Measurements from ENCODE around the gene ALG14.
"Not testable (repeated sequence)": the region's sequence is repeated elsewhere in the genome, so short reads cannot be mapped to it uniquely, and the experiment has no call there.

Gene ALG14

DNA sequence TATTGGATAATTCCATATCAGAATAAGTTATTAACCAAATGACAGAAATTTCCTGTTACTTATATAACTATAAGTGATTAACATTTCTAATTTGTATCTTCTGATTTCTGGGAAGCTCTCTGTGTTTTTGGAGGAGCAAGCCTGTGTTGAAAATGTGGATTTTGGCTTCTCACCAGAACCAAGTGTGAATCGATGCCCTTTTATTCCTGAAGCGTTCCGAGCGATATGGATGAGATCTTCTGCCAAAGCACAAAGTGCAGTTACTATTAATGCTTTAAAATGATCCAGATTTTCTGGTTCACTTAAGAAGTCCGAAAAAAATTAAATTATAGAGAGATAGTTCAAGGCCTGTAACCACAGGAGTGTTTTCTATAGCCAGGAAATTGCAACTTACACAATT, 22.8 kb downstream of the ALG14 start:
- H3K4me3 ChIP-seq (ENCODE audit: low read depth, low read length) = no peak overlapping the region
- ChIA-PET POLR2A (no interaction called here), CTCF (interaction anchor here (0.6 to 1.2 kb wide), 7 partner anchors 8 to 722 kb away, joined by 3 to 5 read pairs (median 3); no protein-coding TSS in a partner anchor)
- H3K36me3 ChIP-seq (ENCODE audit: control insufficient read depth in 2 of 2, insufficient read depth in 1 of 2, low read length in 2 of 2) = no peaks in the 10 kb centered on the region; a peak in 1 of 3 replicates
- H3K4me1 ChIP-seq (ENCODE audit: control insufficient read depth, insufficient read depth, low read length) = no peaks in the 10 kb centered on the region
- no peaks in the 10 kb centered on the region for H3K9me3 ChIP-seq (ENCODE audit: control insufficient read depth, insufficient read depth, low read depth, low read length)
- TF ChIP-seq HOXD13 (CRISPR knock-in tag; IDR thresholded peaks at IDR 0.05; ENCODE audit: borderline replicate concordance) = no peak
- TF ChIP-seq WT1 (tag by site-specific recombination; IDR thresholded peaks at IDR 0.05) = no peak
- no peak for TF ChIP-seq ZNF175 (tag by site-specific recombination; IDR thresholded peaks at IDR 0.05)
- TF ChIP-seq ZNF670 (tag by site-specific recombination; IDR thresholded peaks at IDR 0.05; ENCODE audit: low read depth) = no peak
- H3K27ac ChIP-seq (ENCODE audit: extremely low read depth, low read depth, low read length) = no peak overlapping the region

GRCh38 chr1:95048317-95048716, 24.4 kb downstream of the ALG14 start:
- CTCF ChIA-PET = interaction anchor here (0.7 to 2.1 kb wide), 5 partner anchors 8 to 242 kb away, joined by 3 to 11 read pairs (median 4); partner anchors contain the start of gene RWDD3
- Histone ChIP-seq H3K27ac (ENCODE audit: extremely low read depth, low read depth, low read length) (no peak overlapping the region), H3K36me3 (ENCODE audit: control insufficient read depth in 2 of 2, insufficient read depth in 1 of 2, low read length in 2 of 2) (no peaks in the 10 kb centered on the region; a peak in 1 of 3 replicates), H3K9me3 (ENCODE audit: control insufficient read depth, insufficient read depth, low read depth, low read length) (no peaks in the 10 kb centered on the region), H3K4me1 (ENCODE audit: control insufficient read depth, insufficient read depth, low read length) (no peaks in the 10 kb centered on the region), H3K4me3 (ENCODE audit: low read depth, low read length) (no peak overlapping the region)
- POLR2A ChIA-PET = no interaction called here
- TF ChIP-seq, protein P1, sequence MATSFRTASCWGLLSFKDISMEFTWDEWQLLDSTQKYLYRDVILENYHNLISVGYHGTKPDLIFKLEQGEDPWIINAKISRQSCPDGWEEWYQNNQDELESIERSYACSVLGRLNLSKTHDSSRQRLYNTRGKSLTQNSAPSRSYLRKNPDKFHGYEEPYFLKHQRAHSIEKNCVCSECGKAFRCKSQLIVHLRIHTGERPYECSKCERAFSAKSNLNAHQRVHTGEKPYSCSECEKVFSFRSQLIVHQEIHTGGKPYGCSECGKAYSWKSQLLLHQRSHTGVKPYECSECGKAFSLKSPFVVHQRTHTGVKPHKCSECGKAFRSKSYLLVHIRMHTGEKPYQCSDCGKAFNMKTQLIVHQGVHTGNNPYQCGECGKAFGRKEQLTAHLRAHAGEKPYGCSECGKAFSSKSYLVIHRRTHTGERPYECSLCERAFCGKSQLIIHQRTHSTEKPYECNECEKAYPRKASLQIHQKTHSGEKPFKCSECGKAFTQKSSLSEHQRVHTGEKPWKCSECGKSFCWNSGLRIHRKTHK (tag by site-specific recombination; IDR thresholded peaks at IDR 0.05) = no peak
- TF ChIP-seq KLF8 (tag by site-specific recombination; IDR thresholded peaks at IDR 0.05) (no peak), ZNF335 (tag by site-specific recombination; conservative IDR thresholded peaks at IDR 0.05) (no peak), ZNF677 (tag by site-specific recombination; IDR thresholded peaks at IDR 0.05) (no peak), GLIS2 (tag by site-specific recombination; IDR thresholded peaks at IDR 0.05) (no peak), YY2 (tag by site-specific recombination; IDR thresholded peaks at IDR 0.05) (no peak), ZNF114 (tag by site-specific recombination; IDR thresholded peaks at IDR 0.05) (no peak)
- TF ChIP-seq, protein P2, sequence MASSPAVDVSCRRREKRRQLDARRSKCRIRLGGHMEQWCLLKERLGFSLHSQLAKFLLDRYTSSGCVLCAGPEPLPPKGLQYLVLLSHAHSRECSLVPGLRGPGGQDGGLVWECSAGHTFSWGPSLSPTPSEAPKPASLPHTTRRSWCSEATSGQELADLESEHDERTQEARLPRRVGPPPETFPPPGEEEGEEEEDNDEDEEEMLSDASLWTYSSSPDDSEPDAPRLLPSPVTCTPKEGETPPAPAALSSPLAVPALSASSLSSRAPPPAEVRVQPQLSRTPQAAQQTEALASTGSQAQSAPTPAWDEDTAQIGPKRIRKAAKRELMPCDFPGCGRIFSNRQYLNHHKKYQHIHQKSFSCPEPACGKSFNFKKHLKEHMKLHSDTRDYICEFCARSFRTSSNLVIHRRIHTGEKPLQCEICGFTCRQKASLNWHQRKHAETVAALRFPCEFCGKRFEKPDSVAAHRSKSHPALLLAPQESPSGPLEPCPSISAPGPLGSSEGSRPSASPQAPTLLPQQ (tag by site-specific recombination; IDR thresholded peaks at IDR 0.05) = no peak

GRCh38 chr1:95047624-95048023, 25.1 kb downstream of the ALG14 start:
- H3K4me3 ChIP-seq (ENCODE audit: low read depth, low read length); POLR2A ChIA-PET; H3K36me3 ChIP-seq (ENCODE audit: control insufficient read depth in 2 of 2, insufficient read depth in 1 of 2, low read length in 2 of 2); H3K9me3 ChIP-seq (ENCODE audit: control insufficient read depth, insufficient read depth, low read depth, low read length); H3K4me1 ChIP-seq (ENCODE audit: control insufficient read depth, insufficient read depth, low read length); H3K27ac ChIP-seq (ENCODE audit: extremely low read depth, low read depth, low read length): not testable (repeated sequence)
- TF ChIP-seq ZNF121 (tag by site-specific recombination; IDR thresholded peaks at IDR 0.05) = peak; percentile 90
- CTCF ChIA-PET = interaction anchor here (1.3 to 2.1 kb wide), 3 partner anchors 187 to 242 kb away, joined by 4 to 11 read pairs (median 4); partner anchors contain the start of gene RWDD3

- H3K4me1 ChIP-seq (ENCODE audit: control insufficient read depth, insufficient read depth, low read length) = no peaks in the 10 kb centered on the region
- no peak overlapping the region for H3K27ac ChIP-seq (ENCODE audit: extremely low read depth, low read depth, low read length)
- no peaks in the 10 kb centered on the region; a peak in 1 of 3 replicates for H3K36me3 ChIP-seq (ENCODE audit: control insufficient read depth in 2 of 2, insufficient read depth in 1 of 2, low read length in 2 of 2)
- H3K4me3 ChIP-seq (ENCODE audit: low read depth, low read length) = no peak overlapping the region
- ChIA-PET CTCF (no interaction called here), POLR2A (no interaction called here)
- no peaks in the 10 kb centered on the region for H3K9me3 ChIP-seq (ENCODE audit: control insufficient read depth, insufficient read depth, low read depth, low read length)
- no peak for TF ChIP-seq SP7 (tag by site-specific recombination; IDR thresholded peaks at IDR 0.05)
- no peak for TF ChIP-seq ZNF132 (tag by site-specific recombination; IDR thresholded peaks at IDR 0.05; ENCODE audit: borderline replicate concordance)
- TF ChIP-seq, protein P3, sequence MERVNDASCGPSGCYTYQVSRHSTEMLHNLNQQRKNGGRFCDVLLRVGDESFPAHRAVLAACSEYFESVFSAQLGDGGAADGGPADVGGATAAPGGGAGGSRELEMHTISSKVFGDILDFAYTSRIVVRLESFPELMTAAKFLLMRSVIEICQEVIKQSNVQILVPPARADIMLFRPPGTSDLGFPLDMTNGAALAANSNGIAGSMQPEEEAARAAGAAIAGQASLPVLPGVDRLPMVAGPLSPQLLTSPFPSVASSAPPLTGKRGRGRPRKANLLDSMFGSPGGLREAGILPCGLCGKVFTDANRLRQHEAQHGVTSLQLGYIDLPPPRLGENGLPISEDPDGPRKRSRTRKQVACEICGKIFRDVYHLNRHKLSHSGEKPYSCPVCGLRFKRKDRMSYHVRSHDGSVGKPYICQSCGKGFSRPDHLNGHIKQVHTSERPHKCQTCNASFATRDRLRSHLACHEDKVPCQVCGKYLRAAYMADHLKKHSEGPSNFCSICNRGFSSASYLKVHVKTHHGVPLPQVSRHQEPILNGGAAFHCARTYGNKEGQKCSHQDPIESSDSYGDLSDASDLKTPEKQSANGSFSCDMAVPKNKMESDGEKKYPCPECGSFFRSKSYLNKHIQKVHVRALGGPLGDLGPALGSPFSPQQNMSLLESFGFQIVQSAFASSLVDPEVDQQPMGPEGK (tag by site-specific recombination; IDR thresholded peaks at IDR 0.05) = no peak
- no peak for TF ChIP-seq ZNF239 (tag by site-specific recombination; IDR thresholded peaks at IDR 0.05)
- TF ChIP-seq ZNF366 (tag by site-specific recombination; conservative IDR thresholded peaks at IDR 0.05) = no peak
- no peak for TF ChIP-seq ZNF248 (tag by site-specific recombination; IDR thresholded peaks at IDR 0.05)
- no peak for TF ChIP-seq ZNF707 (tag by site-specific recombination; IDR thresholded peaks at IDR 0.05)
- TF ChIP-seq, protein P1 (tag by site-specific recombination; IDR thresholded peaks at IDR 0.05) = no peak
- TF ChIP-seq ZNF211 (tag by site-specific recombination; IDR thresholded peaks at IDR 0.05; ENCODE audit: low read depth) = no peak
These were observed 26.4 kb downstream of the ALG14 start for GRCh38 chr1:95046359-95046758.

All from HEK293 (cell line).